Measurements from ENCODE around the gene PCIF1. TPM values are rescaled to one million over a fixed set of nuclear protein-coding genes. Genes with fewer than 3 reads are reported as not detected.
A peak's percentile ranks its signal among the peaks of the same experiment; 100 is the strongest.
"Not testable (repeated sequence)": the region's sequence is repeated elsewhere in the genome, so short reads cannot be mapped to it uniquely, and the experiment has no call there.

The PCIF1 gene
- total RNA-seq, 1 donor: 9.1 TPM

DNA sequence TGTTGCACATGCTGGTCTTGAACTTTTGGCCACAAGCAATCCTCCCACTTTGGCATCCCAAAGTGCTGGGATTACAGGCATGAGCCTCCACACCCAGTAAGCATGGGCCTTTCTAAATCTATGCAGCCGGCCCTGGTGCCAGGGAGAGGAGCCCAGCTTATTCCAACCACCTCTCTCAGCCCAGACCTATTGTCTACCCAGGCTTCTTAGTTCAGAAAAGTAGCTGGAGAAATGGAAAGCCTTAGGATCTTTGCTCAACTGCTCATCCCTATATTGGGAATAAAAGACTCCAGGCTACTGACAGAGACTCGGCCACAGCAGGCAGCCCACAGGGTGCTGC is 7.8 kb upstream of the PCIF1 start:
- no peak for DNase-seq (ENCODE audit: low read depth)
- TF ChIP-seq, protein P1, sequence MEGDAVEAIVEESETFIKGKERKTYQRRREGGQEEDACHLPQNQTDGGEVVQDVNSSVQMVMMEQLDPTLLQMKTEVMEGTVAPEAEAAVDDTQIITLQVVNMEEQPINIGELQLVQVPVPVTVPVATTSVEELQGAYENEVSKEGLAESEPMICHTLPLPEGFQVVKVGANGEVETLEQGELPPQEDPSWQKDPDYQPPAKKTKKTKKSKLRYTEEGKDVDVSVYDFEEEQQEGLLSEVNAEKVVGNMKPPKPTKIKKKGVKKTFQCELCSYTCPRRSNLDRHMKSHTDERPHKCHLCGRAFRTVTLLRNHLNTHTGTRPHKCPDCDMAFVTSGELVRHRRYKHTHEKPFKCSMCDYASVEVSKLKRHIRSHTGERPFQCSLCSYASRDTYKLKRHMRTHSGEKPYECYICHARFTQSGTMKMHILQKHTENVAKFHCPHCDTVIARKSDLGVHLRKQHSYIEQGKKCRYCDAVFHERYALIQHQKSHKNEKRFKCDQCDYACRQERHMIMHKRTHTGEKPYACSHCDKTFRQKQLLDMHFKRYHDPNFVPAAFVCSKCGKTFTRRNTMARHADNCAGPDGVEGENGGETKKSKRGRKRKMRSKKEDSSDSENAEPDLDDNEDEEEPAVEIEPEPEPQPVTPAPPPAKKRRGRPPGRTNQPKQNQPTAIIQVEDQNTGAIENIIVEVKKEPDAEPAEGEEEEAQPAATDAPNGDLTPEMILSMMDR (IDR thresholded peaks at IDR 0.05; ENCODE audit: insufficient read depth, low read depth, low read length): no peak
- H3K4me3 ChIP-seq (ENCODE audit: low read depth, low read length): no peak overlapping the region

DNA sequence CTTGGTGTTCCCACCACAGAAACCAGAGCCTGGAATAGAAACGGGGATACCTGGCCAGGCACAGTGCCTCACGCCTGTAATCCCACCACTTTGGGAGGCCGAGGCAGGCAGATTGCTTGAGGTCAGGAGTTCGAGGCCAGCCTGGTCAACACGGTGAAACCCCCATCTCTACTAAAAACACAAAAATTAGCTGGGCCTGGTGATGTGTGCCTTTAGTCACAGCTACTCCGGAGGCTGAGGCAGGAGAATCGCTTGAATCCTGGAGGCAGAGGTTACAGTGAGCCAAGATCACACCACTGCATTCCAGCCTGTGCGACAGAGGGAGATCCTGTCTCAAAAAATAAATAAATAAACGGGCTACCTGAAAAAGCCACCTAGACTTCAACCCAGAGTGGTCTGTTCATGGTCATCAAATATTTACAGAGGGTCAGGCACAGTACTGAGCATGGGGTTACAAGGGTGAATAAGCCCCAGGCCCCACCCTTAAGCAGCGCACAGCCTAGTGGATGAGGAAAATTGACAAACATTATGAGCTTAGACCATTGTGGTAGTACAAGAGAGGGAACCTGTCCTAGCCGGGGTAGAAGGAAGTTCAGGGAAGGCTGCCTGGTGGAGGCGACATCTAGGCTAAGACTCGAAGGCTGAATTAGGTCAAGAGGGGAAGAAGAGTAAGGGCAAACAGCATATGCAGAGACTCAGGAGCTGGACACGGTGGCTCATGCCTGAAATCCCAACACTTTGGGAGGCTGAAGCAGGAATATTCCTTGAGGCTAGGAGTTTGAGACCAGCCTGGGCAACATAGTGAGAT is 7.2 kb upstream of the PCIF1 start:
- TF ChIP-seq, protein P1 (IDR thresholded peaks at IDR 0.05; ENCODE audit: insufficient read depth, low read depth, low read length): no peak
- no peak for DNase-seq (ENCODE audit: low read depth)
- no peak overlapping the region for H3K4me3 ChIP-seq (ENCODE audit: low read depth, low read length)

DNA sequence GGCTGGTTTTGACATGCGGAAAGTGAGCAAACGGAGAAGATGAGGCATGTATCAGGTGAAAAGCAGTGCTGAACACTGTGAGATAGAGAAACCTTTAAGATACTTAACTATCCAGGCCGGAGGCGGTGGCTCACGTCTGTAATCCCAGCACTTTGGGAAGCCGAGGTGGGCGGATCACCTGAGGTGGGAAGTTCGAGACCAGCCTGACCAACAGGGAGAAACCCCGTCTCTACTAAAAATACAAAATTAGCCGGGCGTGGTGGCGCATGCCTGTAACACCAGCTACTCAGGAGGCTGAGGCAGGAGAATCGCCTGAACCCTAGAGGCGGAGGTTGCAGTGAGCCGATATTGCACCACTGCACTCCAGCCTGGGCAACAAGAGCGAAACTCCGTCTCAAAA is 2.8 kb upstream of the PCIF1 start:
- H3K4me3 ChIP-seq (ENCODE audit: low read depth, low read length); DNase-seq (ENCODE audit: low read depth): not testable (repeated sequence)

DNA sequence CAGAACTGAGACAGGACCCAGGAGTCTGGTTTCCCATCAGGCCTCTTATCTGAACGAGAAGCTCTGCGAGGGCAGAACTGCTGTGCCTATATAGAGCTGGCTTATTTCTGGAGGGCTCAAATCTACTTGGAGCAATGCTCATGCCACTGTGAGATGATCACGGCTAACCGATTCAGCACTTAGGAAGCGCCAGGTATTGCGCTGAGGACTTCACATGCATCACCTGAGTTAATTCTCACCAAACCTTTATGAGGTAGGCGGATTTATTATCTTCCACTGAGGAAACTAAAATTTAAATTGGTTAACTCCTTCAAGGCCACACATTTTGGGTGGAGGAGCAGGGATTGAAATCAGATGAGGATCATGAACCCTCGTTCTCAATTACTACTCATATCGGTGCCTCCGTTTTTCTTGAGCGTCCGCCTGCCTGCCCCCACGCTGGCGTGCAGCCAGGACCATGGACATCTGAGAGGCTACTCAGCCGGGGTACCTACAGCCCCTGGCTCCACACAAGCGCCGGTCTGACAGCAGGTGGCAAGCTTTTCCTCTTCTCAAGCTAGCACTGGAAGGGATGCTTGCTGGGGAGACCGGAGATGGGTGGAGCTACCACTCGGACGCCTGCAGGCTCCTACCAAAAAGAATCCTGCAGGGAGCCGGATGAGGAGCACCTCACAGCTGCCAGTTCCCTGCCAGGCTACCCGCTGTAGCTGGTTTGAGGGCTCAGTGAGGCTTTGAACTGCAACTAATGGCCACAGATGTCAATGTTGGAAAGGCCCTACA is 1.0 kb upstream of the PCIF1 start:
- peak overlapping the region; percentile 87 for H3K4me3 ChIP-seq (ENCODE audit: low read depth, low read length)
- TF ChIP-seq, protein P1 (IDR thresholded peaks at IDR 0.05; ENCODE audit: insufficient read depth, low read depth, low read length): peak; percentile 35
- DNase-seq (ENCODE audit: low read depth): peak; percentile 76

DNA sequence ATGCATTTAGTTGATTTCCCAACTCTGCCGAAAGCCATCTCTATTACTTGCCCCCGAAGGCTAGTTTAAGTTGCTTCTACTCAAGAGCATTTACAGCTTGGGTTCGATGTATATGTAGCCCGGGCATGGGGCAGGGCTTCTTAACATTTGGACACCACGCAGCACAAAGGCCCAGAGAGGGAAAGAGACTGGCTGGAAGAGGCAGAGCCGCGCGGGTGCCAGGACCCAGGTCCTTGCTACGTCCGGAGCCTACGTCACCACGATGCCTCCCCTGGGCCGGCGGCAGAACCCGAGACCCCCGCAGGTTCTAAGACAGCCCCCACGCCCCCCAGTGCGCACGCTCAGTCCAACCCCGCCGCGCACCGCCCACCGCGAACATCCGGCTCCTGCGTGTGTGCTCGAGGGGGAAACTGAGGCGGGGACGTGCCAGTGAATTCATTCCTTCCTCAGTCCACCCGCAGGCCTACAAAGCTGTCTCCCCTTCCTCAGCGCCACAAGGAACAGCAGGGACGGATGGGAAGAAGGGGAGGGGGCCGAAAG is 367 bp upstream of the PCIF1 start:
- DNase-seq (ENCODE audit: low read depth): peak; percentile 44
- peak overlapping the region; percentile 87 for H3K4me3 ChIP-seq (ENCODE audit: low read depth, low read length)
- TF ChIP-seq, protein P1 (IDR thresholded peaks at IDR 0.05; ENCODE audit: insufficient read depth, low read depth, low read length): no peak

DNA sequence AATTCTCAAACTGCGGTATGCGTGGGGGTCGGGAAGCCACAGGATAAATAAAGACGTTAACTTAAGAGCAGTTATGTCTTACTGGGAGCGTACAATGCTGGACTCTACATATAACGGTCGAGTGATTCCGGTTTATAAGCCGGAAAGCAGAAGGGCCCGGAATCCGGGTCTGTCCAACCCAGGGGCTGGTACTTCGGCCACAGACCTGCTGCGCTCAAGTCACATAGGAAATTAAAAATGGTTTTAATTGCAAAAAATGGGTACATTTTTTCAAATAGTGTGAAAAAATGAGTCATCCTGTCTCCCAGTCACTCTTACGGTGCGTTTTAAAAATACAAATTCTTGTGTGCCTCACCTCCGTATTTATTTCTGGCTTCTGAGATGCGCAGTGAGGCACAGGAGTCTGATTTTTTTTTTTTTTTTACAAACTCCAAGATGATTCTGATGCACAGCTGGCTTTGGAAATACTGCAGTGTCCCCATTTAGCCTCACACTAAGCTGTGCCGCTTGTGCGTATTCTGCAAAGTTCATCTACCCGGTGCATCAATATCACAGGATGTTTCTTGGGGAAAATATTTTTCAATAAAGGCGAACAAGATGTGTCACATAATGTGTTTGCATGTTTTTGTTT is 1.0 kb downstream of the PCIF1 start:
- H3K4me3 ChIP-seq (ENCODE audit: low read depth, low read length): peak overlapping the region; percentile 68
- DNase-seq (ENCODE audit: low read depth): peak; percentile 71
- TF ChIP-seq, protein P1 (IDR thresholded peaks at IDR 0.05; ENCODE audit: insufficient read depth, low read depth, low read length): no peak

DNA sequence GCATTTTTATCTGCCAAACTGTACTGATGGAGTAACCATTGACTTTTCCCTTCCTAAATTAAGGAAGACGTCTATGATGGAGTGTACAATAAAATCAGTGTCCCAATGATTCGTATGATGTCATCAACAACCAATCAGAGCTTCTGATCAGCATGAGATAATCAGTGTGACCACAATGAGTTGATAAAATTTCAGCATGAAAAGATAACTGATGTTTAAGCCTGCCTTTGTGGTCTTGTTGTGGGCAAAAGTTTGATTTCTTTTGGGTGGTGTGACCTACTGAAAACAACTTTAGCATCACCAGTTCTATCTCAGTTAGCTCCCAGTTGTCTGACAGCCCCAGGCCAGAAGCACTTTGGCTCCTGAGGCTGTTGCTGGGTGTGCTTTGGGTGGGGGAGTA is 3.3 kb downstream of the PCIF1 start:
- TF ChIP-seq, protein P1 (IDR thresholded peaks at IDR 0.05; ENCODE audit: insufficient read depth, low read depth, low read length): no peak
- H3K4me3 ChIP-seq (ENCODE audit: low read depth, low read length): no peak overlapping the region
- DNase-seq (ENCODE audit: low read depth): peak; percentile 37
